HG03135 (cell line): ENCODE results near the gene MEGF10.
A peak's percentile ranks its signal among the peaks of the same experiment; 100 is the strongest.

Experiments used
- ATAC-seq: cut with Tn5 transposase; IDR thresholded peaks from one replicate; pipeline ENCODE4 v1.9.1; 2021; ENCODE audit warnings: mild to moderate bottlenecking, moderate library complexity; ENCODE audit not compliant: unreplicated experiment

MEGF10 gene

GRCh38 chr5:127409246-127409917 is 118.8 kb downstream of the MEGF10 start:
- no peak for ATAC-seq

GRCh38 chr5:127409921-127410675 is 119.5 kb downstream of the MEGF10 start:
- no peak for ATAC-seq

GRCh38 chr5:127410959-127411358 is 120.4 kb downstream of the MEGF10 start:
- peak; percentile 62 for ATAC-seq

GRCh38 chr5:127411381-127411780 is 120.8 kb downstream of the MEGF10 start:
- ATAC-seq: no peak

- ATAC-seq: no peak
Measured at GRCh38 chr5:127412698-127413097, 122.1 kb downstream of the MEGF10 start.

GRCh38 chr5:127415034-127415433 is 124.4 kb downstream of the MEGF10 start:
- no peak for ATAC-seq

- no peak for ATAC-seq
Measured at GRCh38 chr5:127416906-127417305, 126.3 kb downstream of the MEGF10 start.

- no peak for ATAC-seq
Measured at GRCh38 chr5:127417528-127417927, 126.9 kb downstream of the MEGF10 start.

GRCh38 chr5:127418367-127418766 is 127.8 kb downstream of the MEGF10 start:
- no peak for ATAC-seq

- ATAC-seq: no peak
Measured at GRCh38 chr5:127418974-127419682, 128.5 kb downstream of the MEGF10 start.

GRCh38 chr5:127419683-127420257 is 129.2 kb downstream of the MEGF10 start:
- no peak for ATAC-seq

- no peak for ATAC-seq
Measured at GRCh38 chr5:127420758-127421157, 130.2 kb downstream of the MEGF10 start.

- no peak for ATAC-seq
Measured at GRCh38 chr5:127421471-127421870, 130.9 kb downstream of the MEGF10 start.

- ATAC-seq: peak; percentile 55
Measured at GRCh38 chr5:127423173-127423798, 132.7 kb downstream of the MEGF10 start.

- ATAC-seq: no peak
Measured at GRCh38 chr5:127425037-127425436, 134.4 kb downstream of the MEGF10 start.

GRCh38 chr5:127425868-127426267 is 135.3 kb downstream of the MEGF10 start:
- ATAC-seq: no peak

- ATAC-seq: no peak
Measured at GRCh38 chr5:127426661-127427060, 136.1 kb downstream of the MEGF10 start.

- no peak for ATAC-seq
Measured at GRCh38 chr5:127428276-127428675, 137.7 kb downstream of the MEGF10 start.

GRCh38 chr5:127428748-127429147 is 138.2 kb downstream of the MEGF10 start:
- no peak for ATAC-seq

- no peak for ATAC-seq
Measured at GRCh38 chr5:127429928-127430327, 139.3 kb downstream of the MEGF10 start.

- no peak for ATAC-seq
Measured at GRCh38 chr5:127430627-127431026, 140.0 kb downstream of the MEGF10 start.
